Lower lobe of right lung (tissue), 2 donors: ENCODE measurements around the gene CALN1. TPM values are rescaled to one million over a fixed set of nuclear protein-coding genes. Genes with fewer than 3 reads are reported as not detected.

Experiments
- ATAC-seq, 2 donors: fragments of 200-7000 bp; cut with Tn5 transposase; one replicate each; pipeline ENCODE4 v1.9.1; 2020 to 2022; ENCODE audit warnings: mild to moderate bottlenecking in 2 of 2, moderate library complexity in 2 of 2
- DNase-seq: peaks from one replicate; pipeline ENCODE4 v3.0.0-alpha.2; 2020
- H3K27ac ChIP-seq: fragments of 200-600 bp; one replicate; pipeline ENCODE4 v1.8.0; 2022
- H3K27me3 ChIP-seq: fragments of 200-600 bp; one replicate; pipeline ENCODE4 v1.8.0; 2022; ENCODE audit warnings: low read depth
- H3K36me3 ChIP-seq: fragments of 200-600 bp; one replicate; pipeline ENCODE4 v1.8.0; 2022; ENCODE audit warnings: mild to moderate bottlenecking
- H3K4me1 ChIP-seq: fragments of 200-600 bp; one replicate; pipeline ENCODE4 v1.8.0; 2022
- H3K4me3 ChIP-seq: fragments of 200-600 bp; one replicate; pipeline ENCODE4 v1.8.0; 2022; ENCODE audit warnings: mild to moderate bottlenecking
- H3K9me3 ChIP-seq: fragments of 200-600 bp; one replicate; pipeline ENCODE4 v1.8.0; 2022
- CTCF ChIP-seq: fragments of 200-600 bp; IDR thresholded peaks from one replicate; pipeline ENCODE4 v1.8.0; 2022; ENCODE audit warnings: antibody characterized with exemption, mild to moderate bottlenecking
- intact Hi-C: fragments of 100-400 bp; cut with DNase I; formaldehyde crosslinking; loops from one replicate; pipeline ENCODE4 v1.11.0; 2022
- total RNA-seq: library from RNA; stranded (reverse); fragmentation: NEBNext Ultra II Directional; extraction: Animal tissue kit (Norgen Biotek cat#: 25700); gene quantifications from one replicate; pipeline ENCODE4 v1.2.1, GENCODE V29; 2021
- donor health status: DM: no; HTN: yes; CAD: no; lungs with severe emphysema.

The CALN1 gene
- total RNA-seq, 1 donor from 2014 or later, result not detected

- Histone ChIP-seq H3K9me3 (no peaks in the 10 kb centered on the region), H3K4me1 (no peaks in the 10 kb centered on the region), H3K4me3 (no peak overlapping the region), H3K36me3 (no peaks in the 10 kb centered on the region), H3K27me3 (no peaks in the 10 kb centered on the region), H3K27ac (no peak overlapping the region)
- ATAC-seq (no peak), DNase-seq (no peak)
- intact Hi-C loops, result no loop called here
- TF ChIP-seq CTCF, result no peak
Observed at GRCh38 chr7:72028267-72028666, 383.9 kb downstream of the CALN1 start.

- DNase-seq (no peak), ATAC-seq (no peak)
- no peak for TF ChIP-seq CTCF
- no peaks in the 10 kb centered on the region for H3K27me3 ChIP-seq
- no peak overlapping the region for H3K4me3 ChIP-seq
- no peaks in the 10 kb centered on the region for H3K9me3 ChIP-seq
- intact Hi-C loops, result no loop called here
- H3K27ac ChIP-seq, result no peak overlapping the region
- no peaks in the 10 kb centered on the region for H3K36me3 ChIP-seq
- H3K4me1 ChIP-seq, result no peaks in the 10 kb centered on the region
Observed at GRCh38 chr7:72025381-72025960, 386.7 kb downstream of the CALN1 start.

- no peaks in the 10 kb centered on the region for H3K4me1 ChIP-seq
- H3K27me3 ChIP-seq, result no peaks in the 10 kb centered on the region
- H3K4me3 ChIP-seq, result no peak overlapping the region
- DNase-seq, result no peak
- no peaks in the 10 kb centered on the region for H3K36me3 ChIP-seq
- H3K9me3 ChIP-seq, result no peaks in the 10 kb centered on the region
- intact Hi-C loops, result no loop called here
- H3K27ac ChIP-seq, result no peak overlapping the region
- no peak for ATAC-seq
- TF ChIP-seq CTCF, result no peak
Observed at GRCh38 chr7:72023926-72024325, 388.2 kb downstream of the CALN1 start.

- TF ChIP-seq CTCF, result no peak
- Histone ChIP-seq H3K4me3 (no peak overlapping the region), H3K4me1 (no peaks in the 10 kb centered on the region), H3K9me3 (no peaks in the 10 kb centered on the region), H3K36me3 (no peaks in the 10 kb centered on the region), H3K27ac (no peak overlapping the region), H3K27me3 (no peaks in the 10 kb centered on the region)
- DNase-seq, result no peak
- ATAC-seq, result no peak
- intact Hi-C loops, result no loop called here
Observed at GRCh38 chr7:72021716-72022115, 390.4 kb downstream of the CALN1 start.

GRCh38 chr7:72020311-72020710 is 391.8 kb downstream of the CALN1 start:
- Histone ChIP-seq H3K27ac (no peak overlapping the region), H3K4me1 (no peaks in the 10 kb centered on the region), H3K36me3 (no peaks in the 10 kb centered on the region), H3K9me3 (no peaks in the 10 kb centered on the region), H3K27me3 (no peaks in the 10 kb centered on the region), H3K4me3 (no peak overlapping the region)
- no peak for DNase-seq
- TF ChIP-seq CTCF, result no peak
- intact Hi-C loops, result no loop called here
- no peak for ATAC-seq

GRCh38 chr7:72019436-72019835 is 392.7 kb downstream of the CALN1 start:
- H3K36me3 ChIP-seq, result no peaks in the 10 kb centered on the region
- DNase-seq (no peak), ATAC-seq (no peak)
- no peak overlapping the region for H3K4me3 ChIP-seq
- H3K27me3 ChIP-seq, result no peaks in the 10 kb centered on the region
- intact Hi-C loops, result no loop called here
- H3K27ac ChIP-seq, result no peak overlapping the region
- no peaks in the 10 kb centered on the region for H3K9me3 ChIP-seq
- TF ChIP-seq CTCF, result no peak
- H3K4me1 ChIP-seq, result no peaks in the 10 kb centered on the region
